HG02623 (cell line): ENCODE data around the gene C1GALT1.
"Not testable (repeated sequence)": the region's sequence is repeated elsewhere in the genome, so short reads cannot be mapped to it uniquely, and the experiment has no call there.

Source experiments
- ATAC-seq: cut with Tn5 transposase; IDR thresholded peaks from one replicate; pipeline ENCODE4 v1.9.1; 2021; ENCODE audit warnings: moderate library complexity; ENCODE audit not compliant: unreplicated experiment

C1GALT1 gene

GRCh38 chr7:7182156-7183060 is at the start of gene C1GALT1:
Gene C1GALT1, plus strand, starts transcription at chr7:7182544. Its CDS starts 51,776 bp downstream, at chr7:7234320.
- peak; percentile 78 for ATAC-seq

GRCh38 chr7:7134046-7134445 is 48.3 kb upstream of the C1GALT1 start:
- no peak for ATAC-seq

GRCh38 chr7:7135074-7135473 is 47.3 kb upstream of the C1GALT1 start:
- ATAC-seq: no peak

- ATAC-seq: not testable (repeated sequence)
Observed at GRCh38 chr7:7135924-7136323, 46.4 kb upstream of the C1GALT1 start.

- no peak for ATAC-seq
Observed at GRCh38 chr7:7136466-7137381, 45.6 kb upstream of the C1GALT1 start.

GRCh38 chr7:7138897-7139296 is 43.4 kb upstream of the C1GALT1 start:
- no peak for ATAC-seq

GRCh38 chr7:7143404-7143803 is 38.9 kb upstream of the C1GALT1 start:
- not testable (repeated sequence) for ATAC-seq

- not testable (repeated sequence) for ATAC-seq
Observed at GRCh38 chr7:7145151-7145550, 37.2 kb upstream of the C1GALT1 start.

- ATAC-seq: no peak
Observed at GRCh38 chr7:7146837-7147236, 35.5 kb upstream of the C1GALT1 start.

GRCh38 chr7:7148798-7149481 is 33.4 kb upstream of the C1GALT1 start:
- ATAC-seq: no peak

- ATAC-seq: no peak
Observed at GRCh38 chr7:7151285-7151684, 31.1 kb upstream of the C1GALT1 start.

GRCh38 chr7:7151865-7152264 is 30.5 kb upstream of the C1GALT1 start:
- ATAC-seq: no peak

GRCh38 chr7:7152315-7152714 is 30.0 kb upstream of the C1GALT1 start:
- no peak for ATAC-seq

GRCh38 chr7:7154355-7154754 is 28.0 kb upstream of the C1GALT1 start:
- ATAC-seq: not testable (repeated sequence)

- ATAC-seq: no peak
Observed at GRCh38 chr7:7156663-7157062, 25.7 kb upstream of the C1GALT1 start.

GRCh38 chr7:7157177-7157886 is 25.0 kb upstream of the C1GALT1 start:
- peak; percentile 89 for ATAC-seq

GRCh38 chr7:7157887-7158271 is 24.5 kb upstream of the C1GALT1 start:
- ATAC-seq: no peak

- no peak for ATAC-seq
Observed at GRCh38 chr7:7159063-7159658, 23.2 kb upstream of the C1GALT1 start.

GRCh38 chr7:7164591-7164990 is 17.8 kb upstream of the C1GALT1 start:
- no peak for ATAC-seq

GRCh38 chr7:7165372-7165771 is 17.0 kb upstream of the C1GALT1 start:
- no peak for ATAC-seq
